Activated gamma-delta T cell (primary cell): ENCODE data around the gene COL3A1.

Experiments used
- DNase-seq: peaks from one replicate; lab custom pipeline; 2025; lab: John Stamatoyannopoulos, UW

Gene COL3A1

DNA sequence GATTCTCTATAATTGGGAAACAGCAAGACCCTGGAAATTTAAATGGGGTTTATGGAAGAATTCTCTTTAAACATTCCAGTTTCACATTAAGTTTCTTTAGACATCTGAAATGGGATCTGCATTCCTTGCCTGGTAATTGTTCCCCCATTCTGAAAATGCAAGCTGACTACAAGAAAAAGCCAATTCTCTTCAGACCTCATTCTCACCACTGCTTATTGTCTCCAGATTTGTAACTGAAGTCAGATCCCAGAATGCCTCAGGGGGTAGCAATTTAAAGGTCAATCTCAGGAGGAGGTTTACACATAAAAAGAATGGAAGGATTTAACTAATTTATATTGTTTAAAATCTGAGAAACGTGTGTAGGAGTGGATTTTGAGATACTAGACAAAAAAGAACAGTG is 41.2 kb downstream of the COL3A1 start:
- no peak for DNase-seq

DNA sequence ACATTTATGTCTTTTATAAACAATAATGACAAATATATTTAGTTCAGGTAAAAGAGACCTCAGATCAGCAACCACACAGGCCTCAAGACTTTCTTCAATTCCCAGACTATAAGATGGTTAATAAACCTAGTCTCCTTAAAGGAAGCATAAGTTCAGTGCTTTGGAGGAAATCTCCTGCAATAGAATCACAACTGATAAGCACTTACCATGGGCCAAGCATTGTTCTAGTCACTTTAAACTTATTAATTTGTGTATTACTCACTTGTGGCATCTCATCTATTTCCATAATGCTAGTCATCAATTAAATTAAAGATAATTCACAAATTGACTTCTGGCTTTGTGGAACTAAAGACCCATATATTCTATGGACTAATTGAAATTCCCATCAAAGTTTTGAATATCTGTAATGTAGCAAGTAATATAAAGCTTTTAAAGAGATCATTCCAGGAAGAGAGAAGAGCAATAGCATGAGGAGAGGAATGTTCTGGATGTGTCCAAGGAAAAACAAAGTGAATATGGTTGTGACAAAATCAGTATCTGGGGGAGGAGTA is 42.2 kb downstream of the COL3A1 start:
- DNase-seq = no peak

DNA sequence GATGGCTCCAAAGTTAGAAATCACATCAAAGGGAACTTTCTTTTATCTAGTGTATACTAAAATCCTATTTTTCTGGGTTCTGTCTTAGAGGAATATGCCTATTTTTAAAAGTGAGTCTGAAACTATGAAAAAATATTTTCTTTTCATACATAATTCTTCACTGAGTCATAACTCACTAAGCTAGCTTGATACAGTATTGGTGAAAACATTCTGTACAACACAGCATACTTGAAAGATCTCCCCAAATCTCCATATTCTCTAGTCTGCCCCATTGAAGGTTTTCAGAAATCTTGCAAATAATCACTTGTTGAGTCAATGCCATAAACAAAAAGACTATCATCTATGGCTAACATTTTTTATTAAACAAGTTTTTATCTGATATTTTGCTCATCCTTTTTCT is 44.5 kb downstream of the COL3A1 start:
- DNase-seq = no peak

DNA sequence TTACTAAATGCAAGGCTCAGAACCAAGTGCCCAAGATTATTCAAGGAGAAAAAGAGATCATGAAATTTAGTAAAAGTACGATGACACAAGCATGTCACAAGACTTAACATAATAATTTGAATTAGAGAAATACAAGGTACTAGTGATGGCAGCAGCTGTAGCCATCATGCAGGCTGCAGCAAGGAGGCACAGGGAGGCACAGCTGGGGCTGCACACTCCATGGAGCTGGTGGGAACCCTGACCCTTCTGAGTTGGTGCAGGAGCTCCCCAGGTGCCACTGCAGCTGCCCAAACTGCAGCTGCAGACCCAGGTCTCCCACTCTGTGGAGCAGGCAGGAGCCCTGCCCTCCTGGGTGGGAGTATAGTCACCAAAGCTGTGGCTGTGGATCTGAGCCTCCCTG is 46.0 kb downstream of the COL3A1 start:
- DNase-seq = no peak

DNA sequence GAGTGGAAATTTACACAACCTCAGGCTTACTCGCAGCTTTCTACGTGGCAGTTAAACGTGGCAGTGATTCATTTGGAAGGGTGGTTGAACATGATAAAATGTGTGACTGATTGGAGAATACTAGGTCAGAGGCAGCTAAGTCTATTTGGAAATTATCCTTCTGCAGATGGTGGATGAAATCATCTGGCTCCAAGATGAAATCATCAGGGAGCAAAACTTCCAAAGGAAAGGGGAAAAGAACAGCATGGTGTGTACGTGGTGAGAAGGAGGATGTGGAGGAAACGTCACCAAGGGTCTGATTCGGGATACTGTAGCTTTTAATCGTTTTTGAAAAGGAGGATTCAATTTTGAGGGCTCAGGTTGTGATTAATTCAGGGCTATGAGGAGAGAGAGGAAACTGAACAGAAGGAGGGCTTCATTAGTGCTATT is 47.9 kb downstream of the COL3A1 start:
- no peak for DNase-seq

DNA sequence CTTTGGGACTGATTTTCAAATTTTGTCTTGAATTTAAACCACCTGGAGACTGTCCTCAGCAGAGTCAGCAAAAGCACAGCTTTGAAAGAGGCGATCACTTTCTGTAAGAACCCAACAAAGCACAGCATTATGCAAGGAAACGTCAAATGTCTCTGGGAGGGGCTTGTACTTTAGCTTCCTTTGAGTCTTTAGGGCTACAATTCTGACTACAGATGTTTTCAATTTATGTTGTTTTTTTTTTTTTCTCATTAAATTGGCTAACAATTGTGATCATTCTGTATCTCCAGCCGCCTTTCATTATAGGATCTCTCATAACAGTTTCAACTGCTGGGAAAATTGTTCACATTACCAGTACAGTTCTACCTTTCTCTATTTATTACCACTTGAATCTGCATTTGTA is 48.3 kb downstream of the COL3A1 start:
- DNase-seq = no peak

DNA sequence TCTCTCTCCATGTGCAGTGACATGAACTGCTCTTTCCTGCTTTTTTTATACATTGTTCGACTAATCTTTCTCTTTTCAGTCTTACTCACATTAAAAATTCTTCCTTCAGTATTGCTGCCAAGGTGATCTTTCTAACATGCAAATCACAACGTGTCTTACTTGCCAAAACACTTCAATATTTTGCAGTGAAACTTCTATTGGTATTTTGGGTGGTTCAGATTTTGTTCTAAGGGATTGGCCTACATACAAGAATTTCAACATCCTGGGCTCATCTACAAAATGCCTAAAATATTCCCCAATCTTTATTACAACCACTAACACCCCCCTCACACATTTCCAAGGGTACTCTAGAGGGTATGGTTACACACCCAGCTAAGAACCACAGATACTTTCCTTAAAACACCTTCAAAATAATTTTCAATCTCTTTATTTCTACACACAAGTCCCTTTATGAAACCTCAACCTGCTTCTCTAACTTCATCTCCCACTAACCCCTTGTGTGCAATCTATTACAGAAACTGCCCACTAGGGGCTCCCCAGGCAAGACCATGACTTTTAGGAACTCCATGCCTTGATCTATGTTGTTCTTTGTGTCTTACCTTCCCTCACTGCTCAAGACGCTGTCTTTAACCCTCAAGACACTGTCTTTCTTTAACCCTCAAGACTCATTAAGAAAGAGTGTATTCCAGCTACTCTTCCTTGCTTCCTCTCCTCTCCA is 50.9 kb downstream of the COL3A1 start:
- no peak for DNase-seq

DNA sequence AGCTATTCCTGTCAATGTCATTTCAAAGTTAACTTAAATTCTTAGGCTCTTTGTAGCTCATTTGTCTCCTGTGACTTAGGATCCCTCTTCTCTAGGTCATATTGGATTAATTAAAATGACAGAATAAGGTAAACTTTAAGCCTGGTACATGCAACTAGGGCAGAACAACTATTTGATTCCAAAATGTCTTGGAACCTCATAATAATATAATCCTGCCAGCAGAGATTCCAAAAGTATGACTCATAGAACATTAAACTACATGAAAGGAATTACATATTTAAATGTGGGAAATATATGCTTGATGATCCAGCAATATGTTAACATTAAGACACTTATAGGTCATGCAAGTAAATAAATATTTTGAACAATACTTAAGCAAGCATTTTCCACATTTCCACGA is 63.3 kb downstream of the COL3A1 start:
- no peak for DNase-seq

DNA sequence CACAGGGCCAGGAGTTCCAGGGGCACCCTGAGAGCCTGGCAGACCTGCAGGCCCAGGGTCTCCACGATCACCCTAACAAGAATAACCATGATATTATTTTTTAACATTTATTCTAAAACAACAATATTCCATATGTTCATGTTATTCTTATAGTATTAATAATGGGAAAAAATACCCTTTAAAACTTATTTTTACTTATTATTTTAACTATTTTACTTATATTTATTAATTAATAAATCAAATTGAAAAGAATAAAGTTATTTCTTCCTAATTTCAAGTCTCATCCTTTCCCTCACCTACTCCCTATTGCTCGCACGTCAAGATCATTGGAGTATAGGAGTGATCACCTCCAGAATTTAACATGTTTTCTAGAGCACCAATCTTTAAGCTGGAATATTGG is 71.7 kb downstream of the COL3A1 start:
- no peak for DNase-seq

DNA sequence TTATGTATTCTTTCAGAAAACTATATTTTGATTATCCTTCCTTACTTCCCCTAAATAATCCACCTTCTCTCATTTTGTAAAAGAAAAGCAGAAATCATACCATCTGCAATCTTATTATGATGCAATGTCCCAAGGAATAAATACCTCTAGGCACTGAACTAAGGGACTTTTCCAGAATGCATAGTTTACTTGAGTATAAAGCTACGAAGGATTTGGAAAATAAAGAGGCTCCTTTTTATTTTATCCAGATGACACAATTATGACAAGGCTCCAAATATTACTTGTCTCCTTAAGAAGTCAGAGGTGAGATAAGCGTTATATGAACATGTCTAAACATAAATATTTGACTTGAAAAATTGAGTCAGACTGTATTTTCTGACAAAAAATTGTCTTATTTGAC is 72.1 kb downstream of the COL3A1 start:
- DNase-seq = no peak

DNA sequence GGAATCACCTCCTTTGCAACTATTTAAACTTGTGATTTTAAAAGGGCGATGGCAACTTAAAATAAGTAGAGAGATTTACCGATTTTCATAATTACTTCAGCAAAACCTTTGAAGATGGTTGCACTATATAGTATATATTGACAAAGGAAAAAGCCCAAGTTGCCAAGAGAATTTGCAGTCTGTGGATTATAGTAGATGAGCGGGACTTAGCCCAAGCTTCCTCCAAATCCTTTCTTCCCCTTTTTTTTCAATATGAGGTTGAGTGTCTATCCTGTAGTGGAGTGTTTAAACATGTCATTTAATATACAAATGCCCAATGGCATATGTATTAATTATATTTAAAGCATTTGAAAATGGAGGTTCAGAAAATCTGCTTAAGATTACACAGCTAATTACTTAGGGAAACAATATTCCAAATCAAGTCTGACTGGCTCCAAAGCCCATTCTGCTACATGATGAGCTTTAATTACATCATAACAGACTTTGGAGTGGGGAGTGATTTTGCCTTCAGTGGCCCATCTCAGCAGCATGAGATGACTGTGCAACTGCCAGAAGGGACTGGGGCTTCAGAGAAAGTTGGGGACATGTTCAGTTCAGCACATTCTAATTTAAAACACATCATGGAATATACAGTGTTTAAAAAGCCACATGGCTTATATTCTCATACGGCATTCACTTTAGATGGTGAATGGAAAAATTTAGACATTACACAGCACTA is 73.2 kb downstream of the COL3A1 start:
- DNase-seq = no peak

DNA sequence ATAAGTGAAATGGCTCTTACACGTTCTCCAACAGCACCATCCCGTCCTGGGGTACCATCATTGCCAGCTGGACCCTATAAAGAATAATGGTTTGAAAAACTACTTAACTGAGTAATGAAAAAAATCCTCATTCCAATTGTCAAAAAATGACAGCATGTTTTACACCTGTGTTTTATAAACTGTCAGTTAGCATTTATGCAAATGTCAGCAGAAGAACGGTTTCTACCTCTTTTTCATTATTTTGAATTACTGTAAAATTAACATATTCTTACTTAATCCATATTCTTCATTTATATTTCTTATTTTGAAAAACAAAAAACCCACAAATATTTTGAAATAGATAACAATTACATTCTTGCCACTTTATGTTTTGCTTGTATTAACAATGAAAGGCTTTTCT is 74.0 kb downstream of the COL3A1 start:
- no peak for DNase-seq

DNA sequence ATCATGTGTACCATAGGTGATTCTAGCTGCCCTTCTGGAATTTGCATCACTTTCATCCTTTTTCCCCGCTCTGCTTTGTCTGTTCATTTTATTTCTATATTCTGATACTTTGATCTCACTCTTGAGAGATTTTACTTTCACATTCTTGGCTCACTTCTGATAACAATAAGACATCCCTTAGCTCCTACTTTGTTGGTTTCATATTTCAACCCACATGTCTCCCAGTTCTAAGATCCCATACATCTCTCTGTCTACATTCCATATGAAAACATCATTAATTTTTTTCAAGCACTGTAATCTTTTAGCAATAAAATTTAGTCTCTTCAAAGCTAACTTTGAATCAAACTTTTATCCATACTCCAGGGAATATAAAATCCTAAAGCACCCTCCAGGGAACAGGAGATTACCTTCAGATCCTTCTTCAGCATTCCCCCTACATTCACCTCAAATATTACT is 75.6 kb downstream of the COL3A1 start:
- DNase-seq = no peak

DNA sequence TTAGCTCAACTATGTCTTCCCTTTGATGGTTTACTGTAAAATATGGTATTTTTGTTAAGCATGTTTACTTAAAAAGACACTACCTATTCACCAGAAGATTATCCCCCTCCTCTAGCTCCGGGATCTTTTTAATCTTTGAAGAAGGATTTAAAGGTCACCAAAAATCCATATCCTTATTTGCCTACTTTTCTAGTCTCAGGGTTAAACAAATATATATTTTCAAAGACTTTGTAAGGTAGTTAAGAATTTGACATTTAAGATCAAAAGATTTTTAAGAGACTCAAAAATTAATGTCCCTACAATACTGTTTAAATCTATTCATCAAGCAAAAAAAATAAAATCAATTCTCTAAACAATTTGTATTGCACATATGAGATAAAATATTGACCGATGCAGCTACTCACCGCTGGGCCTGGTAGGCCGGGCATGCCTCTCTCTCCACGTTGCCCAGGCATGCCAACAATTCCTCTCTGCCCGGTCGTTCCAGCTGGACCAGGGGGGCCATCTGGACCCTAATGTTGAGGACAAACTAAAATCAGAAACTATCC is 76.1 kb downstream of the COL3A1 start:
- no peak for DNase-seq

DNA sequence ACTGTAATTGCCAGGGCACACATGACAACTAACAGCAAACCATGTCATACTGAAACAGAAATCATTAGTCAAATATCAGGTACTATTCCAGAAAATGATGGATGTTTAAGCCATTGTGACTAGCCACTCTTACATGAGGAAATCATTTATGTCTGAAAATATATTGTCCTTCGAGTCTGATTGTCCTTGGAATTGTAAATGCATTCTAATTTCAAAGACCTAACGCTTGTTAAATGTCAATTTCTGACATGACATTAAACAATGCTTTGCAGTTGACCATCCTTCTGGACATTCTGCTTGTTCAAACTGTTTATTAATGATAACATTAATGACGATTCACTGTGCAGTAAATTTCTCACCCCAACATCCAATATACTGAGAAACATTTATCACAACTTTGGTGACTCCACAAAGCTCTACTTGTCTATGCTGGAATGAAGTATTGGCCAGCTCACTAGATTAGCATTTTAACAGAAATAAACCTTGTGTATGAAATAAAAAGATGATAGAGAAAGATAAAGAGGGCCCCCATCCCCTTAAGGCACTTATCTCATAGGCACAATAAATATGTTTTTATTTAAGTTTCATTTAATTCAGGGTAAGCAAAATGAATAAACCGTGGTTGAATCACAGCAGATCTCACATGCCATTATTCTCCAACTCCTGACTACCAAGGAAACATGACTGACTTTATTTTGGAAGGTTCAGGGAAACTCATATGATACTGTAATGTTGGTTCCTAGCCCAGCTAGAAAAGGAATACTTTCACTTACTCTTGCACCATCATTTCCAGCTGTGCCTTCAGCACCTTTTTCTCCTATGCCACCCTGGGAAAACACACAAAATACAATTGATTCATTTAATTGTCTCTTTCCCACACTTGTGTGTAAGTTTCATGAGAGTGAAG is 82.3 kb downstream of the COL3A1 start:
- no peak for DNase-seq

DNA sequence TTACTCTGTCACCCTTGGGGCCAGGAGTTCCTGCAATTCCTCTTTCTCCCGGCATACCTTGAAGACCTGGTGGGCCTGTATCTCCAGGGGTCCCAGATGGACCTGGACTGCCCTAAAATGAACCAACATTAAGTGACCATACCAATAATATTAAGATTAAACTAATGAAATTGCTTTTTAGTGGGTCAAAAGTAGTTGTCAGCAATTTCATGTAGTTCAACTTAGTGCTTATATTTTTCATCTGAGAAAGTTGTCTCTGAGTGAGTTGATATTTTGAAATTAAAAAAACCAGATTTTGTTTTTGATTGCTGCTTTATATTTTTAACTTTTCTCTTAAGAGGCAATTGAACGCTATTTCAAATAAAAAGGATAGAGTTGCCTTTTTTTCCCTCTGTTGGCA is 83.1 kb downstream of the COL3A1 start:
- no peak for DNase-seq

DNA sequence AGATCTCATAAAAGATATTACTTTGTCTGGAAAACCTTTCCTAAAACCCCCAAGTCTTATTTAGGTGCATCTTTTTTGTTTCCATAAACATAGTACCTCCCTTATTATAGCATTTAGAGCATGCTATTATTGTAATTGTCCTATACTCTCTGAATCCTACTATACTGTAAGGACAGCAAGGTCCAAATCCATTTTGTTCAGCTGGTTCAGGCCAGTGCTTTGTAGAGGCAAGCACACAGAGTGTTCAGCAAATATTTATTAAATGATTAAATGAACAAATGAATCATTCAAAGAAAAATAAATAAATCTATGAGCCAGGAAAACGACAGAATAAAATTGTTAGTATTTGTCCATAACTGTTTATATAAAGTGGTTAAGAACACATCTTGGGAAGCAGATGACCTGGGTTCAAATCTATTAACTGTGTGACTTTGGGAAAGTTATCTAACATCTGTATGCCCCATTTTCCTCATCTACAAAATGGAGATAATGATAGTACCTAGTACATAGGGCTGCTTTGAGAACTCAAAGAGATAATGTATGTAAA is 86.0 kb downstream of the COL3A1 start:
- DNase-seq = no peak
